Upper lobe of left lung (tissue), 6 donors: ENCODE measurements around the gene CCL11. TPM values are rescaled to one million over a fixed set of nuclear protein-coding genes. Genes with fewer than 3 reads are reported as not detected.

Source experiments
- ATAC-seq, 2 donors: fragments of 200-7000 bp; cut with Tn5 transposase; one replicate each; pipeline ENCODE4 v1.9.1; 2022; ENCODE audit warnings: mild to moderate bottlenecking in 2 of 2, moderate library complexity in 2 of 2; ENCODE audit not compliant: low FRiP score in 2 of 2
- DNase-seq, 2 donors: peaks; one replicate each; pipeline ENCODE4 v3.0.0-alpha.2; 2019 to 2020
- H3K27ac ChIP-seq, 4 donors: fragments of 200-600 bp; sonication (generic); one replicate each; pipeline ENCODE4 v1.5.1; 2016 to 2019
- H3K27me3 ChIP-seq, 4 donors: fragments of 200-600 bp; sonication (generic); one replicate each; pipeline ENCODE4 v1.5.1; 2017 to 2019
- H3K36me3 ChIP-seq, 4 donors: fragments of 200-600 bp; sonication (generic); one replicate each; pipeline ENCODE4 v1.5.1; 2016 to 2019
- H3K4me1 ChIP-seq, 4 donors: fragments of 200-600 bp; sonication (generic); one replicate each; pipeline ENCODE4 v1.5.1; 2018 to 2019
- H3K4me3 ChIP-seq, 4 donors: fragments of 200-600 bp; sonication (generic); one replicate each; pipeline ENCODE4 v1.5.1; 2017 to 2019; ENCODE audit warnings: mild to moderate bottlenecking in 2 of 4, moderate library complexity in 1 of 4
- H3K9me3 ChIP-seq, 4 donors: fragments of 200-600 bp; sonication (generic); one replicate each; pipeline ENCODE4 v1.5.1; 2018 to 2019
- CTCF ChIP-seq, 6 experiments: fragments of 450-650 bp in 4 of 6; fragments of 200-600 bp in 2 of 6; sonication (generic) in 2 of 6; IDR thresholded peaks; one replicate each; pipeline ENCODE4 v1.5.1; 2016 to 2019; ENCODE audit warnings: antibody characterized with exemption in 6 of 6
- EP300 ChIP-seq, 4 donors: sonication (generic); formaldehyde crosslinking; IDR thresholded peaks; one replicate each; pipeline ENCODE4 v1.5.1; 2017; ENCODE audit warnings: antibody characterized with exemption in 4 of 4, control low read depth in 2 of 4
- POLR2A ChIP-seq, 4 donors: fragments of 450-650 bp; IDR thresholded peaks; one replicate each; pipeline ENCODE4 v1.5.1; 2016 to 2017; ENCODE audit warnings: antibody characterized with exemption in 4 of 4, mild to moderate bottlenecking in 2 of 4
- POLR2AphosphoS5 ChIP-seq, 2 donors: sonication (generic); formaldehyde crosslinking; IDR thresholded peaks; one replicate each; pipeline ENCODE4 v1.5.1; 2017; ENCODE audit warnings: antibody characterized with exemption in 2 of 2
- WGBS, 2 donors: methylation state at CpG; one replicate each; pipeline ENCODE4 v1.1.5; 2017 to 2018; 5-methylcytosine and 5-hydroxymethylcytosine counted together
- total RNA-seq, 6 donors: library from RNA; depleted of rRNA in 4 of 6; stranded (reverse); fragments of >200 nt in 4 of 6; gene quantifications; one replicate each; pipeline versions ENCODE4 v1.1.0 to v1.2.1, GENCODE V29; 2016 to 2021
- donor health status: DM: no; HTN: no; CAD: no; lungs with moderate emphysema.
- donor health status: DM: no; HTN: yes; CAD: no; lungs with severe emphysema.

CCL11 gene
- total RNA-seq, 6 donors from 2014 or later = 1.2 TPM; not detected in 5

GRCh38 chr17:34242587-34243363, 42.8 kb upstream of the CCL11 start:
- TF ChIP-seq EP300 (IDR thresholded peaks at IDR 0.05) = no peak
- TF ChIP-seq POLR2AphosphoS5 (IDR thresholded peaks at IDR 0.05) = peak in 1 of 2 donors; percentile 14
- TF ChIP-seq POLR2A (IDR thresholded peaks at IDR 0.05) = no peak
- no peak for TF ChIP-seq CTCF (IDR thresholded peaks at IDR 0.05)
- WGBS, 2 donors = 50 to 55% methylated on average over 6 to 8 of the region's 8 CpGs
- Histone ChIP-seq H3K27me3 (no peaks in the 10 kb centered on the region), H3K4me3 (no peak overlapping the region), H3K9me3 (no peaks in the 10 kb centered on the region), H3K27ac (peak overlapping the region; percentile 65 to 82 (median 78)), H3K36me3 (no peaks in the 10 kb centered on the region), H3K4me1 (peaks cover 53 to 67% (median 58%) of the 10 kb centered on the region in 4 donors)
- DNase-seq (no peak), ATAC-seq (peak; percentile 58 to 66)

GRCh38 chr17:34243364-34244320, 41.9 kb upstream of the CCL11 start:
- DNase-seq (no peak), ATAC-seq (no peak)
- Histone ChIP-seq H3K27ac (peak overlapping the region in 3 of 4 donors; percentile 65 to 80 (median 77)), H3K36me3 (no peaks in the 10 kb centered on the region), H3K4me3 (no peak overlapping the region), H3K4me1 (peaks cover 54 to 63% (median 59%) of the 10 kb centered on the region in 4 donors), H3K27me3 (no peaks in the 10 kb centered on the region), H3K9me3 (no peaks in the 10 kb centered on the region)
- TF ChIP-seq EP300 (IDR thresholded peaks at IDR 0.05) (no peak), POLR2A (IDR thresholded peaks at IDR 0.05) (no peak), CTCF (IDR thresholded peaks at IDR 0.05) (no peak)
- WGBS, 2 donors = 66 to 72% methylated on average over 7 of the region's 7 CpGs

- no peak for ATAC-seq
- peak overlapping the region in 2 of 4 donors; percentile 53 to 62 for H3K27ac ChIP-seq
- no peak for DNase-seq
- H3K27me3 ChIP-seq = no peaks in the 10 kb centered on the region
- WGBS, 2 donors = 72 to 81% methylated on average over 6 of the region's 6 CpGs
- peaks cover 67 to 74% (median 68%) of the 10 kb centered on the region in 4 donors for H3K4me1 ChIP-seq
- H3K9me3 ChIP-seq = no peaks in the 10 kb centered on the region
- TF ChIP-seq CTCF (IDR thresholded peaks at IDR 0.05) = no peak
- no peak for TF ChIP-seq POLR2A (IDR thresholded peaks at IDR 0.05)
- TF ChIP-seq EP300 (IDR thresholded peaks at IDR 0.05) = no peak
- no peak for TF ChIP-seq POLR2AphosphoS5 (IDR thresholded peaks at IDR 0.05)
- no peaks in the 10 kb centered on the region for H3K36me3 ChIP-seq
- H3K4me3 ChIP-seq = no peak overlapping the region
Measured at GRCh38 chr17:34245351-34245905, 40.1 kb upstream of the CCL11 start.

GRCh38 chr17:34246446-34246845, 39.1 kb upstream of the CCL11 start:
- 50 to 60% methylated on average over 1 of the region's 1 CpG for WGBS, 2 donors
- Histone ChIP-seq H3K36me3 (no peaks in the 10 kb centered on the region), H3K4me3 (no peak overlapping the region), H3K27ac (peak overlapping the region; percentile 53 to 62 (median 55)), H3K4me1 (peaks cover 64 to 70% (median 68%) of the 10 kb centered on the region in 4 donors), H3K27me3 (no peaks in the 10 kb centered on the region), H3K9me3 (no peaks in the 10 kb centered on the region)
- DNase-seq (peak in 1 of 2 donors; percentile 31), ATAC-seq (peak in 1 of 2 donors; percentile 66)
- no peak for TF ChIP-seq EP300 (IDR thresholded peaks at IDR 0.05)
- no peak for TF ChIP-seq POLR2AphosphoS5 (IDR thresholded peaks at IDR 0.05)
- TF ChIP-seq CTCF (IDR thresholded peaks at IDR 0.05) = no peak
- TF ChIP-seq POLR2A (IDR thresholded peaks at IDR 0.05) = no peak
